C4-2B (cell line): ENCODE measurements around the gene KLC4.

Source experiments
- H3K27ac ChIP-seq: fragments of 450-650 bp; 2 replicates; pipeline ENCODE4 v1.5.1; 2017
- ZFX ChIP-seq: fragments of 450-650 bp; IDR thresholded peaks from 2 replicates; pipeline ENCODE4 v1.6.1; 2017
- TF ChIP-seq, protein P1 (sequence below): fragments of 450-650 bp; conservative IDR thresholded peaks from 2 replicates; pipeline ENCODE4 v1.5.1; 2017; ENCODE audit warnings: mild to moderate bottlenecking

Gene KLC4

DNA sequence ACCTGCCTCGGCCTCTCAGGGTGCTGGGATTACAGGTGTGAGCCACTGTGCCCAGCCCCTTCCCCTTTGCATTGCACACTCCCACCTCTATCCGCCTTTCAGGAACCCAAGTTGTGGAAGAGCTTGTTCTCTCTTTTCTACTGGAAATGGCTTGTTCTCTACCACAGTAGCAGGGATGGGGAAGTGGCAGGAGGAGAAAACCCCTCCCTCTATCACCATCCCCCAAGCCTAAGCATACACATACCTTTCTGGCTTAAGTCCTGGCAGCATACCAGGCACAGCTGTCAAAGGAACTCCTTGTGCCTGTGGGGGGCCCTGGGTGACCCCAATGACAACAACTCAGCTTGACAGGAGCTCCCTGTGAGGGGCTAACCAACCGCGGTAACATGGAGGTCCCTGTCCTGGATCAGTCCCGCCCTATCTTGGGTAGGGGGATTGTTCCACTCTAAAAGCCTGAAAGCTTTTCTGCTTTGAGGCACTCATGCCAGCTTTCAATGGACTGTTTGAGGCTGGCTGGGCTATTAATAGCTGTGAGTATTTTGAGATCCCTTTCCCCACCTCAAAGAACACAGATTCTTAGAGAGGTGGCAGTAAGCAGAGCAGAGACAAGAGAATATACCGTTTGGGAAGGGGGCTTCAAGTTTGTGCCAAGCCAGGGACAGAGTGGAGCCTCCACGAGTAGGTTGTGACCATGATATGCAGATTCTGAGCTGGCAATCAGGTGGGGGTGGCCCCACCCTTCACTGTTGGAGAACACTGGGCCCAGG is 43.1 kb upstream of the KLC4 start:
- TF ChIP-seq, protein P1, sequence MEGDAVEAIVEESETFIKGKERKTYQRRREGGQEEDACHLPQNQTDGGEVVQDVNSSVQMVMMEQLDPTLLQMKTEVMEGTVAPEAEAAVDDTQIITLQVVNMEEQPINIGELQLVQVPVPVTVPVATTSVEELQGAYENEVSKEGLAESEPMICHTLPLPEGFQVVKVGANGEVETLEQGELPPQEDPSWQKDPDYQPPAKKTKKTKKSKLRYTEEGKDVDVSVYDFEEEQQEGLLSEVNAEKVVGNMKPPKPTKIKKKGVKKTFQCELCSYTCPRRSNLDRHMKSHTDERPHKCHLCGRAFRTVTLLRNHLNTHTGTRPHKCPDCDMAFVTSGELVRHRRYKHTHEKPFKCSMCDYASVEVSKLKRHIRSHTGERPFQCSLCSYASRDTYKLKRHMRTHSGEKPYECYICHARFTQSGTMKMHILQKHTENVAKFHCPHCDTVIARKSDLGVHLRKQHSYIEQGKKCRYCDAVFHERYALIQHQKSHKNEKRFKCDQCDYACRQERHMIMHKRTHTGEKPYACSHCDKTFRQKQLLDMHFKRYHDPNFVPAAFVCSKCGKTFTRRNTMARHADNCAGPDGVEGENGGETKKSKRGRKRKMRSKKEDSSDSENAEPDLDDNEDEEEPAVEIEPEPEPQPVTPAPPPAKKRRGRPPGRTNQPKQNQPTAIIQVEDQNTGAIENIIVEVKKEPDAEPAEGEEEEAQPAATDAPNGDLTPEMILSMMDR = no peak
- no peak for TF ChIP-seq ZFX
- H3K27ac ChIP-seq = no peak overlapping the region

DNA sequence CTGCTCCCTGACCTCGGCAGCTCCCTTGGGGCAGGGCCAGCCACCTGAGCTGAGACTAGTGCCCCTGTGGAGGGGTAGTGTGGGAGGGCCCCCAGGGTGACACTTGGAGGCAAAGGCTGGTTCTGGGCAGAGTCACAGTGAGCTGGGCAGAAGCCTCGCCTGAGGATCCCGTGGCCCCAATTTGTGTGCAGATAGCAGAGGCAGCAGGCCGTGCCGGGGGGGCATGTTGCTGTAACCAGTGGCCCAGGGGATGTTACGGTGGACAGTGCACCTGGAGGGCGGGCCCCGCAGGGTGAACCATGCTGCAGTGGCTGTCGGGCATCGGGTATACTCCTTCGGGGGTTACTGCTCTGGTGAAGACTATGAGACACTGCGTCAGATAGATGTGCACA is 42.5 kb upstream of the KLC4 start:
- H3K27ac ChIP-seq = no peak overlapping the region
- no peak for TF ChIP-seq ZFX
- TF ChIP-seq, protein P1 = no peak

DNA sequence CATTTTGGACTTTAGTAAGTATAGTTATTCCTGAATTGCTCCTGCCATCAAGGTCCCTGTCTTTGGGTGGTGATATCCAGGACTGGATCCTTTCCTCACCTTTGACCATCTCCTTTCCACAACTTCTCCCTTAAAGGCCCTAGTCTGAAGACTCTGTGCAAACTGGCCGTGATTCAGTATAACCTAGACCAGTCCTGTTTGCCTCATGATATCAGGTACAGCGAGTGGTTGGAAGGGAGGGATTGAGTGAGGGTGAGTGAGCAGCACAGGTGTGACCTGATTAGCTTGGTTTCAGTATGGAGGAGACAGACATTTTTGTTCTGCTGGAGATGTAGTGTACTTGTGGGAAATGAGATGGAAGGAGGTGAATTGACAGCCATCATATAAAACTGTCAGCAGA is 40.3 kb upstream of the KLC4 start:
- TF ChIP-seq, protein P1 = no peak
- no peak for TF ChIP-seq ZFX
- H3K27ac ChIP-seq = no peak overlapping the region

DNA sequence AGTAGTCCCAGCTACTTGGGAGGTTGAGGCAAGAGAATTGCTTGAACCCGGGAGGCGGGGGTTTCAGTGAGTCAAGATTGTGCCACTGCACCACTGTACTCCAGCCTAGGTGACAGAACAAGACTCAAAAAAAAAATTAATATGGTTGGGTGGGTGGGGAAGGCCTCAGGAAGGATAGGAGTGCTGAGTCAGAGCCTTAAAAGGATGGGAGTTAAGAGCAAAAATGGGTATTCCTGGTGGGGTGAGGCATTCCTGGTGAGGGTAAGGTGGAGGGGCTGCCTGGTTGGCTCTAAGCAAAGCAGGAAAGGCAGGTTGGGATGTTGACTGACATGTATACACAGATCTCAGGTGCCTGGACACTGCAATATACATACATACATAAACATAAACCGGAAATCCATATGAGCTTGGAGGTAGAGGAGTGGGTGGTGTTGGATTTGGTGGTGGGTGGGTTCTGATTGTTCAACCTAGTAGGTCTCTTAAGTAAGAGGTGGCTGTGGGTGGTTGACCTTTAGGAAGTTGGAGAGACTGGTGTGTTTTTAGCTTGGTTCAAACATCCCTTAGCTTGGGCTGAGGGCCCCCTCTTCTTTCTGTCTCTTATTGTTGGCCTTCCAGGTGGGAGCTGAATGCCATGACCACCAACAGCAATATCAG is 39.3 kb upstream of the KLC4 start:
- TF ChIP-seq, protein P1 = no peak
- no peak for TF ChIP-seq ZFX
- peak overlapping the region; percentile 95; the same call in 1 of the 2 replicates for H3K27ac ChIP-seq

DNA sequence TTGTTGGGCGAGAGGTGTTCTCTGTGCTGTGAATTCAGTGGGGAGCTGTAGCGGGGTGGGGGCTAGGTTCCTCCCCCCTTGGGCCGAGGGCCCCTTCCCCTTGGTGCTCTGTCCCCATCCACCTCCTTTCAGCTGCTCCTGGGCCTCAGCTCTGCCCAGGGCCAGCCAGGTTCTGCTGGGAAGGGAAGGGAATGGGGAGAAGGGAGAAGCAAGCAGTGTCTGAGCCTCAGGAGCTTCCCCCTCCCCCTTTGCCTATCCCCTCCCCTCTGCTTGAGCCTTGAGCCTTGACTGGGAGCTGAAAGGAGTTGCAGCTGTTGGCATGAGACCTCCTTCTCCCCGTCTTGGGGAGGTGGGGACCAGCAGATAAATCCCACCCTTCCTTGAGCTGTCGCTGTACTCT is 38.6 kb upstream of the KLC4 start:
- H3K27ac ChIP-seq = peak overlapping the region; percentile 95
- TF ChIP-seq, protein P1 = no peak
- no peak for TF ChIP-seq ZFX

DNA sequence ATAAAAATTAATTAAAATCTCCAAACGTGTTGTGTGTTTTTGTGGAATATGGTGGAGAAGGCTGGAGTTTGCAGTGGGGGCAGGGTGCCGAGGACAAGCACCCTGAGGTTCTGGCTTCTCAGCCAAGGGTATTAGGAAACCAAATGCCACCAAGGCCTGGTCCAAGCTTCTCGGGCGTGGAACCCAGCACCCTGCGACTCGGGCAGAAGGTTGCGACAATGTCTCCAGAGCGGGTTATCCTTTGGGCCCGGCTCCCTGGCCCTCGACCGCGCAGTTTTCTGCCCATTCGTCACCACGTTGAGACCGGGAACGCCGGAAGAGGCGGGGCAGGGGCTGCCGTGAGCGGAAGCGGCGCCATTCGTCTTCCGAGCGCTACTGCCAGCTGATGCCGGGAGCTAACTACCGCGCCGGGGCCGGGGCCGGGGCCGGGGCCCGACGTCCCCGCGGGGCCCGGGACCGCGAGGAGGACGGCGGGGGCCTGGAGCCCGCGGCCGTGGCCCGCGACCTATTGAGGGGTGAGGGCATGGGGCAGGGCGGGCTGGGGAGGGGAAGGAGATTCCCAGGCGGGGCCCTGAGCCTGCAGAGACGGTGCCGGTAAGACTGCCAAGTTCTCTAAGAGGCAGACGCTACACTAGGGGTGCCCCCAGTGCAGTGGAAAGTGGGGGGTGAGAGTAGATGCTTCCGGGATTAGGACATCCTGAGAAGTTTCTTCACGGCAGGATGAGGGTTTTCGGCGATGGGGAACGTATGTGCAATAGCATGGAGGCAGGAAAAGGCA is 38.0 kb upstream of the KLC4 start, which contains the start of gene RRP36:
Gene RRP36 (plus strand): TSS at position 354 of the 778 bp plus-strand sequence. CDS start 32 bp downstream, at position 386.
- H3K27ac ChIP-seq = peak within 1 kb of the TSS; percentile 95
- peak; percentile 67; the same call in 1 of the 2 replicates for TF ChIP-seq ZFX
- TF ChIP-seq, protein P1 = no peak
